HEK293 (cell line): ENCODE results near the gene PTCRA.
A peak's percentile ranks its signal among the peaks of the same experiment; 100 is the strongest.

Experiments used
- EGR2 ChIP-seq: fragments of 450-650 bp; formaldehyde crosslinking; IDR thresholded peaks from 2 replicates; pipeline ENCODE4 v1.5.1; 2016; ENCODE audit warnings: low read depth, missing biosample characterization, missing genetic modification characterization
- GLI4 ChIP-seq: fragments of 450-650 bp; formaldehyde crosslinking; IDR thresholded peaks from 2 replicates; pipeline ENCODE4 v1.5.1; 2016; ENCODE audit warnings: missing biosample characterization, missing genetic modification characterization
- GLIS2 ChIP-seq: fragments of 450-650 bp; formaldehyde crosslinking; IDR thresholded peaks from 2 replicates; pipeline ENCODE4 v1.5.1; 2016; ENCODE audit warnings: missing biosample characterization, missing genetic modification characterization
- INSM2 ChIP-seq: fragments of 450-650 bp; formaldehyde crosslinking; IDR thresholded peaks from 2 replicates; pipeline ENCODE4 v1.5.1; 2016; ENCODE audit warnings: missing biosample characterization, missing genetic modification characterization
- KLF9 ChIP-seq: fragments of 450-650 bp; formaldehyde crosslinking; IDR thresholded peaks from 2 replicates; pipeline ENCODE4 v1.5.1; 2016; ENCODE audit warnings: missing biosample characterization, missing genetic modification characterization, low read depth
- MEIS1 ChIP-seq: sonication (generic); formaldehyde crosslinking; IDR thresholded peaks from 2 replicates; pipeline ENCODE4 v1.8.1; 2022; ENCODE audit warnings: missing genetic modification reagents, mild to moderate bottlenecking, borderline replicate concordance
- PATZ1 ChIP-seq: fragments of 450-650 bp; formaldehyde crosslinking; IDR thresholded peaks from 2 replicates; pipeline ENCODE4 v1.5.1; 2016; ENCODE audit warnings: missing biosample characterization, missing genetic modification characterization
- PRDM1 ChIP-seq: fragments of 450-650 bp; formaldehyde crosslinking; IDR thresholded peaks from 2 replicates; pipeline ENCODE4; 2016; ENCODE audit warnings: missing biosample characterization, missing genetic modification characterization
- PRDM4 ChIP-seq: fragments of 450-650 bp; formaldehyde crosslinking; IDR thresholded peaks from 2 replicates; pipeline ENCODE4 v1.5.1; 2017; ENCODE audit warnings: missing biosample characterization, missing genetic modification characterization
- RBAK ChIP-seq: fragments of 450-650 bp; formaldehyde crosslinking; IDR thresholded peaks from 2 replicates; pipeline ENCODE4 v1.5.1; 2016; ENCODE audit warnings: missing biosample characterization, missing genetic modification characterization
- REST ChIP-seq: fragments of 450-650 bp; formaldehyde crosslinking; IDR thresholded peaks from 2 replicates; pipeline ENCODE4 v1.5.1; 2016; ENCODE audit warnings: missing biosample characterization, missing genetic modification characterization
- SETDB1 ChIP-seq: IDR thresholded peaks from one replicate; pipeline ENCODE4 v1.6.1; 2017; ENCODE audit warnings: mild to moderate bottlenecking, low read length, moderate library complexity, mixed read lengths; ENCODE audit not compliant: insufficient read length
- TRIM28 ChIP-seq: IDR thresholded peaks from 2 replicates; pipeline ENCODE4 v1.6.1; 2011; ENCODE audit warnings: low read length, control low read depth, borderline replicate concordance
- ZBTB44 ChIP-seq: fragments of 450-650 bp; IDR thresholded peaks from 2 replicates; pipeline ENCODE4 v1.5.1; 2018; ENCODE audit warnings: missing biosample characterization, mild to moderate bottlenecking, missing genetic modification characterization
- ZBTB49 ChIP-seq: fragments of 450-650 bp; formaldehyde crosslinking; IDR thresholded peaks from 2 replicates; pipeline ENCODE4 v1.5.1; 2016; ENCODE audit warnings: missing biosample characterization, missing genetic modification characterization, low read depth
- ZFHX2 ChIP-seq: fragments of 450-650 bp; formaldehyde crosslinking; conservative IDR thresholded peaks from 2 replicates; pipeline ENCODE4 v1.5.1; 2016; ENCODE audit warnings: missing biosample characterization, missing genetic modification characterization
- ZNF157 ChIP-seq: fragments of 450-650 bp; formaldehyde crosslinking; IDR thresholded peaks from 2 replicates; pipeline ENCODE4 v1.5.1; 2016; ENCODE audit warnings: missing biosample characterization, missing genetic modification characterization
- ZNF175 ChIP-seq: fragments of 450-650 bp; formaldehyde crosslinking; IDR thresholded peaks from 2 replicates; pipeline ENCODE4 v1.5.1; 2016; ENCODE audit warnings: missing biosample characterization, missing genetic modification characterization
- ZNF391 ChIP-seq: fragments of 450-650 bp; formaldehyde crosslinking; IDR thresholded peaks from 2 replicates; pipeline ENCODE4 v1.5.1; 2016; ENCODE audit warnings: low read depth, missing biosample characterization, missing genetic modification characterization, borderline replicate concordance
- ZNF404 ChIP-seq: fragments of 450-650 bp; formaldehyde crosslinking; IDR thresholded peaks from 2 replicates; pipeline ENCODE4 v1.5.1; 2017; ENCODE audit warnings: missing biosample characterization, missing genetic modification characterization
- ZNF555 ChIP-seq: fragments of 450-650 bp; formaldehyde crosslinking; conservative IDR thresholded peaks from 2 replicates; pipeline ENCODE4 v1.5.1; 2017; ENCODE audit warnings: missing biosample characterization, mild to moderate bottlenecking, missing genetic modification characterization, inconsistent platforms
- ZNF585B ChIP-seq: fragments of 450-650 bp; formaldehyde crosslinking; IDR thresholded peaks from 2 replicates; pipeline ENCODE4 v1.5.1; 2016; ENCODE audit warnings: missing biosample characterization, missing genetic modification characterization
- ZNF660 ChIP-seq: fragments of 450-650 bp; IDR thresholded peaks from 2 replicates; pipeline ENCODE4 v1.5.1; 2018; ENCODE audit warnings: missing biosample characterization, mild to moderate bottlenecking, missing genetic modification characterization
- ZNF701 ChIP-seq: fragments of 450-650 bp; formaldehyde crosslinking; IDR thresholded peaks from 2 replicates; pipeline ENCODE4 v1.5.1; 2016; ENCODE audit warnings: missing biosample characterization, missing genetic modification characterization
- ZNF704 ChIP-seq: fragments of 450-650 bp; formaldehyde crosslinking; IDR thresholded peaks from 2 replicates; pipeline ENCODE4 v1.5.1; 2016; ENCODE audit warnings: missing biosample characterization, missing genetic modification characterization
- ZSCAN16 ChIP-seq: fragments of 450-650 bp; formaldehyde crosslinking; IDR thresholded peaks from 2 replicates; pipeline ENCODE4 v1.5.1; 2016; ENCODE audit warnings: missing biosample characterization, missing genetic modification characterization
- ZSCAN23 ChIP-seq: fragments of 450-650 bp; formaldehyde crosslinking; IDR thresholded peaks from 2 replicates; pipeline ENCODE4 v1.5.1; 2016; ENCODE audit warnings: missing biosample characterization, missing genetic modification characterization

Gene PTCRA

GRCh38 chr6:42932412-42932811 lies 16.6 kb downstream of the PTCRA start (continued):
- no peak for TF ChIP-seq ZBTB44 (tag by site-specific recombination)
- no peak for TF ChIP-seq PRDM4 (tag by site-specific recombination)
- TF ChIP-seq TRIM28 = no peak
- TF ChIP-seq ZNF404 = no peak
- 0 out of 2 replicates have a peak, but pooled peaks have one; percentile 25 for TF ChIP-seq PRDM1 (tag by site-specific recombination)
- TF ChIP-seq ZFHX2 (tag by site-specific recombination) = peak; percentile 49
- no peak for TF ChIP-seq REST
- TF ChIP-seq RBAK (tag by site-specific recombination) = no peak
- TF ChIP-seq ZNF555 (tag by site-specific recombination) = no peak
- no peak for TF ChIP-seq ZNF175 (tag by site-specific recombination)
- TF ChIP-seq GLI4 (tag by site-specific recombination) = no peak
- no peak for TF ChIP-seq ZSCAN23
- TF ChIP-seq GLIS2 = no peak
- no peak for TF ChIP-seq ZNF585B
- no peak for TF ChIP-seq ZNF391 (tag by site-specific recombination)
- TF ChIP-seq SETDB1 = no peak
- TF ChIP-seq MEIS1 (CRISPR knock-in tag) = no peak
- TF ChIP-seq ZNF701 (tag by site-specific recombination) = no peak
- TF ChIP-seq KLF9 (tag by site-specific recombination) = no peak
- no peak for TF ChIP-seq ZNF157 (tag by site-specific recombination)
- TF ChIP-seq ZNF660 (tag by site-specific recombination) = no peak
- no peak for TF ChIP-seq ZSCAN16 (tag by site-specific recombination)
- TF ChIP-seq ZNF704 (tag by site-specific recombination) = no peak
- TF ChIP-seq PATZ1 (tag by site-specific recombination) = no peak
- no peak for TF ChIP-seq INSM2 (tag by site-specific recombination)
- peak; percentile 23; the same call in 1 of the 2 replicates for TF ChIP-seq EGR2 (tag by site-specific recombination)
- no peak for TF ChIP-seq ZBTB49
